Thoracic aorta (tissue), 2 donors: ENCODE results near the gene HOXB6. TPM values are rescaled to one million over a fixed set of nuclear protein-coding genes. Genes with fewer than 3 reads are reported as not detected.

Source experiments
- ATAC-seq: fragments of 150-250 bp; one replicate; pipeline ENCODE4 v1.8.0; 2017; ENCODE audit warnings: low read depth; ENCODE audit not compliant: insufficient number of reproducible peaks, low FRiP score
- DNase-seq: peaks from one replicate; pipeline ENCODE4 v3.0.0-alpha.2; 2020; ENCODE audit warnings: low spot score
- H3K27ac ChIP-seq, 2 donors: fragments of 200-600 bp; sonication (generic); 1 replicate in 1 of 2; 2 replicates in 1 of 2; pipeline ENCODE4 v1.5.1; 2016; ENCODE audit warnings: mild to moderate bottlenecking in 2 of 2, moderate library complexity in 2 of 2
- H3K27me3 ChIP-seq: fragments of 200-600 bp; sonication (generic); replicated peaks from 2 replicates; pipeline ENCODE4 v1.6.0; 2016; ENCODE audit warnings: mild to moderate bottlenecking; ENCODE audit not compliant: insufficient read depth
- H3K36me3 ChIP-seq: fragments of 200-600 bp; sonication (generic); one replicate; pipeline ENCODE4 v1.5.1; 2016
- H3K4me1 ChIP-seq, 2 donors: fragments of 200-600 bp; sonication (generic); 1 replicate in 1 of 2; 2 replicates in 1 of 2; pipeline versions ENCODE4 v1.5.1 to v1.6.0; 2016; ENCODE audit warnings: low read depth in 2 of 2, mild to moderate bottlenecking in 1 of 2; ENCODE audit not compliant: control insufficient read depth in 1 of 2
- H3K4me3 ChIP-seq: fragments of 200-600 bp; sonication (generic); 2 replicates; pipeline ENCODE4 v1.5.1; 2016; ENCODE audit warnings: mild to moderate bottlenecking
- H3K9me3 ChIP-seq: fragments of 200-600 bp; sonication (generic); 2 replicates; pipeline ENCODE4 v1.5.1; 2016
- CTCF ChIP-seq: fragments of 200-600 bp; sonication (generic); IDR thresholded peaks from one replicate; pipeline ENCODE4 v1.5.1; 2019; ENCODE audit warnings: antibody characterized with exemption
- total RNA-seq, 2 donors: library from RNA; depleted of rRNA; stranded (reverse); fragments of >200 nt; gene quantifications; one replicate each; pipeline versions ENCODE4 v1.1.0 to v1.2.3, GENCODE V29; 2016

The HOXB6 gene
- total RNA-seq, 2 donors from 2014 or later = 4.2 to 9.9 TPM

DNA sequence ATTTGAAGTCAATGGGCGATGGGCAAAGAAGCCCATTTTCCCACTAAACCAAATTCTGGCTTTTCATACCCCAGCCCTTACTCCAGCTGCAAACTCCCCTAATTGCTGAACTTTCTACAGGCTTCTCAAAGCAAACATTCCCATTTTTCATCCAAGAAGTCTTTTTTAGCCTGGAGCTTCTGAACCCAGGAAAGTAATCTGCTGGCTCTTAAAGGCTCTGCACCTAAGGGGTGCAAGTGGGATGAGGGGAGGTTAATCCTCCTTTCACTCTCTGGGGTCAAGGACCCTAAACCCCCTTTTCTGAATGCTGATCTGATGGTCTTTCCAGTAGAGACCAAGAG is 3.7 kb upstream of the HOXB6 start:
- Histone ChIP-seq H3K4me1 (peaks cover 4 to 40% of the 10 kb centered on the region in 2 donors), H3K27ac (no peak overlapping the region), H3K4me3 (no peak overlapping the region), H3K27me3 (no peaks in the 10 kb centered on the region), H3K36me3 (no peaks in the 10 kb centered on the region), H3K9me3 (no peaks in the 10 kb centered on the region)
- ATAC-seq (no peak), DNase-seq (no peak)
- no peak for TF ChIP-seq CTCF

DNA sequence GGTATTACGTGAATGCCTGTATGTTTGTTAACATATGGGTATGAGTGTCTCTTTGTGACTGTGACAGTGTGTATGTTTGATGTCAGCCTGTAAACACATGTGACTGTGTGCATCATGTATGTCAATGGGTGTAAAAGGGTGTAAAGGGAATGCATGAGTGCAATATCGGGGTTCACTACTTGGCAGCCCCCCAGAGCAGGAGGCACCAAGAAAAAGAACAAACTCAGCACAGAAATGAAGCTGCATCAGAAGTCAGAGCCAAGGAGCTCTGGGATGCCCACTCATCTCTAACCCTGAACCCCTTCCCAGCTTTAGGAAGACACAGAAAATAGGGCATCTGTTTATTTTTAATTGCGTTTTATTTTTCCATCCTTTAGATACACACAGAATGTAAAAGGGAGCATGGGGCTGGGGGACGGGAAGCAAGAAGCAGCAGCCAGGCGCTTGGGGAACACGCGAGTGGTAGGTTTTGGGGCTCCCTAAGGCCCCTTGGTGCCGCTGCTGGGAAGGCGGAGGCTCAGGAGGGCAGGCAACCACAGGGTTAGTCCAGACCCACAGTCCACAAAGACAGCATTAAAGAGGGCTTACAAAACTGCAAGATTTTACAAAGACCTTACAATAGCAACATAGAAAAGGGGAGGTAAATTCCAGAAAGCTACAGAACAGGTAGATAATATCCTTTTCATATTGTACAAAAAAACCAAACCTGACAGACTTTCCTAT is 2.3 kb upstream of the HOXB6 start:
- no peaks in the 10 kb centered on the region for H3K27me3 ChIP-seq
- no peak overlapping the region for H3K27ac ChIP-seq
- no peak for ATAC-seq

GRCh38 chr17:48605991-48606891 is 1.5 kb upstream of the HOXB6 start:
- Histone ChIP-seq H3K36me3 (no peaks in the 10 kb centered on the region), H3K4me3 (no peak overlapping the region), H3K27me3 (no peaks in the 10 kb centered on the region), H3K9me3 (no peaks in the 10 kb centered on the region), H3K4me1 (peaks cover 4 to 44% of the 10 kb centered on the region in 2 donors), H3K27ac (no peak overlapping the region)
- ATAC-seq (no peak), DNase-seq (no peak)
- TF ChIP-seq CTCF = no peak

More for the DNA sequence above, 2.3 kb upstream of the HOXB6 start:
- no peak overlapping the region for H3K4me3 ChIP-seq
- no peaks in the 10 kb centered on the region for H3K9me3 ChIP-seq
- H3K4me1 ChIP-seq = peaks cover 1 to 45% of the 10 kb centered on the region in 2 donors
- no peak for DNase-seq
- no peak for TF ChIP-seq CTCF
- no peaks in the 10 kb centered on the region for H3K36me3 ChIP-seq

DNA sequence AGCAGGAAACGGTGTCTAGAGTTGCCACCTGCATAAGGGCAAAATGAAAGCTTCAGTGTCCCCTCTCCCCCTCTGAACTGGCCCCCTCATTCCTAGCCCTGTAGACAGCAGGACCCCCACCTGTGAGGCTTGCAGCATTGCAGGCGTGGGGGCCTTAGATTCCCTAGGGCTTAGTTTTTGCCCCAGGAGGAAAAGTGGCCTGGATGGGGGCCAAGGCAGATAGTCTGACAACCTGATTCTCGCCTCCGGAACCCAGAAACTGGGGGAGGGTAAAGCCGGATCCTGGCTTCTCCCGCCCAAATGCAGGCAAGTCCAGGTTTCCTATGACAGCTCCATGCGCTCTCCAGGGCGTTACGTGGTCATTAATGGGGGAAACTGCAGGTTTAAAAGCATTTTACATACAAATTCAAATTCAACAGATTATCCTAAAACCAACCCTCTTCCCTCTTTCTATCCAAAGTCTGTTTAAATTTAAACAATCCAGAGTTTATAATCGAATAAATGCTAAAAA is 678 bp upstream of the HOXB6 start:
- Histone ChIP-seq H3K27me3 (no peaks in the 10 kb centered on the region), H3K9me3 (no peaks in the 10 kb centered on the region), H3K4me3 (peak overlapping the region; percentile 75), H3K27ac (peak overlapping the region in 1 of 2 donors; percentile 65), H3K36me3 (no peaks in the 10 kb centered on the region), H3K4me1 (peaks cover 4 to 41% of the 10 kb centered on the region in 2 donors)
- DNase-seq (no peak), ATAC-seq (no peak)
- no peak for TF ChIP-seq CTCF
